Hepatocyte (in vitro differentiated cells): ENCODE measurements around the gene KCND3. TPM values are rescaled to one million over a fixed set of nuclear protein-coding genes. Genes with fewer than 3 reads are reported as not detected.

Experiments used
- DNase-seq: peaks from one replicate; pipeline ENCODE4 v3.0.0-alpha.2; 2016; ENCODE audit warnings: low spot score
- H2AFZ ChIP-seq: fragments of 200-600 bp; sonication (generic); 2 replicates; pipeline ENCODE4 v1.6.0; 2016; ENCODE audit warnings: antibody characterized with exemption, mild to moderate bottlenecking
- H3K27ac ChIP-seq: fragments of 200-600 bp; sonication (generic); 2 replicates; pipeline ENCODE4 v1.5.1; 2016; ENCODE audit warnings: mild to moderate bottlenecking
- H3K27me3 ChIP-seq: fragments of 200-600 bp; sonication (generic); 2 replicates; pipeline ENCODE4 v1.6.1; 2016
- H3K36me3 ChIP-seq: fragments of 200-600 bp; sonication (generic); replicated peaks from 2 replicates; pipeline ENCODE4 v1.5.1; 2016; ENCODE audit warnings: low read depth; ENCODE audit not compliant: insufficient read depth
- H3K4me1 ChIP-seq: fragments of 200-600 bp; sonication (generic); 2 replicates; pipeline ENCODE4 v1.5.1; 2016; ENCODE audit warnings: mild to moderate bottlenecking, moderate library complexity; ENCODE audit not compliant: insufficient read depth
- H3K4me2 ChIP-seq: fragments of 200-600 bp; sonication (generic); 2 replicates; pipeline ENCODE4 v1.6.0; 2016
- H3K4me3 ChIP-seq: fragments of 200-600 bp; sonication (generic); 2 replicates; pipeline ENCODE4 v1.5.1; 2016; ENCODE audit warnings: mild to moderate bottlenecking
- H3K79me2 ChIP-seq: fragments of 200-600 bp; sonication (generic); 2 replicates; pipeline ENCODE4 v1.6.0; 2017; ENCODE audit warnings: mild to moderate bottlenecking
- H3K9me2 ChIP-seq: fragments of 200-600 bp; sonication (generic); replicated peaks from 2 replicates; pipeline ENCODE4 v1.6.0; 2017; ENCODE audit warnings: mild to moderate bottlenecking; ENCODE audit not compliant: insufficient read depth
- H3K9me3 ChIP-seq: fragments of 200-600 bp; sonication (generic); 2 replicates; pipeline ENCODE4 v1.5.1; 2016; ENCODE audit warnings: low read depth, mild to moderate bottlenecking
- H4K20me1 ChIP-seq: fragments of 200-600 bp; sonication (generic); 2 replicates; pipeline ENCODE4 v1.6.0; 2016; ENCODE audit warnings: mild to moderate bottlenecking; ENCODE audit not compliant: insufficient read depth, poor library complexity, severe bottlenecking
- EZH2 ChIP-seq: fragments of 200-600 bp; sonication (generic); IDR thresholded peaks from 2 replicates; pipeline ENCODE4 v1.6.1; 2016; ENCODE audit warnings: antibody characterized with exemption, mild to moderate bottlenecking, borderline replicate concordance
- EZH2phosphoT487 ChIP-seq: fragments of 200-600 bp; sonication (generic); IDR thresholded peaks from one replicate; pipeline ENCODE4 v1.6.1; 2018; ENCODE audit warnings: antibody characterized with exemption, mild to moderate bottlenecking, low read depth, moderate library complexity; ENCODE audit not compliant: unreplicated experiment, severe bottlenecking
- WGBS: methylation state at CpG from one replicate; pipeline ENCODE4 v1.1.6; 2016; ENCODE audit warnings: low lambda C conversion rate; ENCODE audit errors: missing lambda C conversion rate; 5-methylcytosine and 5-hydroxymethylcytosine counted together
- polyA plus RNA-seq: library from polyadenylated mRNA; unstranded; fragments of >200 nt; fragmentation: Nextera tagmentation; extraction: Ambion mirVana; gene quantifications from 2 replicates; pipeline ENCODE4 v1.2.1, GENCODE V29; 2016
- total RNA-seq: library from RNA; depleted of rRNA; stranded (reverse); fragments of >200 nt; gene quantifications from 2 replicates; pipeline ENCODE4 v1.2.3, GENCODE V29; 2014
- TF ChIP-seq, protein P1 (sequence below): fragments of 200-600 bp; sonication (generic); IDR thresholded peaks from 2 replicates; pipeline ENCODE4 v1.5.1; 2016; ENCODE audit warnings: antibody characterized with exemption, mild to moderate bottlenecking; ENCODE audit not compliant: poor library complexity

The KCND3 gene
- total and polyA plus RNA-seq, 2 experiments from 2014 or later: 1.4 to 2.7 TPM

GRCh38 chr1:111938123-111938522 lies 51.3 kb downstream of the KCND3 start:
- Histone ChIP-seq H3K36me3 (no peaks in the 10 kb centered on the region), H3K4me1 (no peaks in the 10 kb centered on the region), H3K27ac (no peak overlapping the region), H4K20me1 (no peaks in the 10 kb centered on the region), H3K9me2 (no peaks in the 10 kb centered on the region), H3K27me3 (no peaks in the 10 kb centered on the region), H3K79me2 (no peaks in the 10 kb centered on the region), H3K4me2 (no peak overlapping the region), H3K9me3 (no peaks in the 10 kb centered on the region), H3K4me3 (no peak overlapping the region), H2AFZ (no peak overlapping the region)
- WGBS: 57% methylated on average over 1 of the region's 1 CpG
- TF ChIP-seq EZH2 (no peak), EZH2phosphoT487 (no peak)
- TF ChIP-seq, protein P1, sequence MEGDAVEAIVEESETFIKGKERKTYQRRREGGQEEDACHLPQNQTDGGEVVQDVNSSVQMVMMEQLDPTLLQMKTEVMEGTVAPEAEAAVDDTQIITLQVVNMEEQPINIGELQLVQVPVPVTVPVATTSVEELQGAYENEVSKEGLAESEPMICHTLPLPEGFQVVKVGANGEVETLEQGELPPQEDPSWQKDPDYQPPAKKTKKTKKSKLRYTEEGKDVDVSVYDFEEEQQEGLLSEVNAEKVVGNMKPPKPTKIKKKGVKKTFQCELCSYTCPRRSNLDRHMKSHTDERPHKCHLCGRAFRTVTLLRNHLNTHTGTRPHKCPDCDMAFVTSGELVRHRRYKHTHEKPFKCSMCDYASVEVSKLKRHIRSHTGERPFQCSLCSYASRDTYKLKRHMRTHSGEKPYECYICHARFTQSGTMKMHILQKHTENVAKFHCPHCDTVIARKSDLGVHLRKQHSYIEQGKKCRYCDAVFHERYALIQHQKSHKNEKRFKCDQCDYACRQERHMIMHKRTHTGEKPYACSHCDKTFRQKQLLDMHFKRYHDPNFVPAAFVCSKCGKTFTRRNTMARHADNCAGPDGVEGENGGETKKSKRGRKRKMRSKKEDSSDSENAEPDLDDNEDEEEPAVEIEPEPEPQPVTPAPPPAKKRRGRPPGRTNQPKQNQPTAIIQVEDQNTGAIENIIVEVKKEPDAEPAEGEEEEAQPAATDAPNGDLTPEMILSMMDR: no peak
- no peak for DNase-seq

- H3K79me2 ChIP-seq: no peaks in the 10 kb centered on the region
- no peak overlapping the region for H2AFZ ChIP-seq
- DNase-seq: no peak
- TF ChIP-seq, protein P1: no peak
- no peaks in the 10 kb centered on the region for H3K4me1 ChIP-seq
- no peaks in the 10 kb centered on the region for H3K9me3 ChIP-seq
- no peaks in the 10 kb centered on the region for H3K9me2 ChIP-seq
- H3K4me2 ChIP-seq: no peak overlapping the region
- no peak overlapping the region for H3K27ac ChIP-seq
- no peaks in the 10 kb centered on the region for H3K36me3 ChIP-seq
- H4K20me1 ChIP-seq: no peaks in the 10 kb centered on the region
- H3K4me3 ChIP-seq: no peak overlapping the region
- no peaks in the 10 kb centered on the region for H3K27me3 ChIP-seq
- 66% methylated on average over 6 of the region's 6 CpGs for WGBS
Observed at GRCh38 chr1:111937147-111937725, 52.2 kb downstream of the KCND3 start.

DNA sequence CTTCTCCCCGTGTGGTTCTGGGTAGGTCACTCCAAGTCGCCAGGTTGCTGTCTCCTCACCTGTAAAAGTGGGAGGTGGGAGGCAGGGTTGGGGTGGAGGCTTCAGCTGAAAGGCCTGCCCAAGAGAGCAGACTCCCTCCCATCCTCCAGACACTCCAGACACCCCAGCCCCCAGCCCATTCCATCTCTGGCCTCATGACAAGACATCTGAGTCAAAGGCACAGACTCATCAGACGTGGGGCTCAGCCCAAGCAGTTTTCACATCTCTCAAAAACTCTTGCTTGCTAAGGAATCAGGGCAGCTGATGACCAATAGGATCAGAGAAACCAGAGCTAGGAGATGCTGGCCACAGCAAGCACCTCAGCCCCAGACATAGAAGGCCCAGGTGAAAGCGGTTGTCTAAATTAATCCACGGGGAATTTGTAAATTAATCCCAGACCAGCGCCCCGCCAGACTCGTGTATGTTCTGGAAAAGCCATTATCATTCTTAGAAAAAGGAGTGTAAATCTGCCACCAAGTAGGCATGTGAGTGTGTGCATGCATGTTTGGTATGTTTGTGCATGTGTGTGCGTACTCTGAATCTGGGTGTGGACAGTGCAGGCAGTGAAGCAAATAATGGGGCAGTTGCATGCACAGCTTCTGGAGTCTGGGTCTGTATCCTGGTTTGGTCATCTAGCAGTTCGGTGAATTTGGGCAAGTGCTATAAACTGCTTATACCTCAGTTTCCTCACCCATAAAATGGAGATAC lies 55.2 kb downstream of the KCND3 start:
- Histone ChIP-seq H4K20me1 (no peaks in the 10 kb centered on the region), H3K9me2 (no peaks in the 10 kb centered on the region), H3K4me3 (no peak overlapping the region), H3K9me3 (no peaks in the 10 kb centered on the region), H3K4me2 (no peak overlapping the region), H3K27ac (no peak overlapping the region), H3K27me3 (no peaks in the 10 kb centered on the region), H3K4me1 (no peaks in the 10 kb centered on the region), H2AFZ (no peak overlapping the region), H3K79me2 (no peaks in the 10 kb centered on the region), H3K36me3 (no peaks in the 10 kb centered on the region)
- WGBS: 85% methylated on average over 10 of the region's 10 CpGs
- TF ChIP-seq, protein P1: no peak
- no peak for DNase-seq
